HG02588 (cell line): ENCODE measurements around the gene APLF.
"Not testable (repeated sequence)": the region's sequence is repeated elsewhere in the genome, so short reads cannot be mapped to it uniquely, and the experiment has no call there.

Experiments used
- ATAC-seq: cut with Tn5 transposase; IDR thresholded peaks from one replicate; pipeline ENCODE4 v1.9.1; 2021; ENCODE audit warnings: mild to moderate bottlenecking, moderate library complexity; ENCODE audit not compliant: unreplicated experiment

Gene APLF

GRCh38 chr2:68521037-68521436 lies 53.7 kb downstream of the APLF start:
- ATAC-seq = no peak

- ATAC-seq = not testable (repeated sequence)
Observed at GRCh38 chr2:68526943-68527342, 59.6 kb downstream of the APLF start.

- ATAC-seq = not testable (repeated sequence)
Observed at GRCh38 chr2:68527343-68528081, 60.1 kb downstream of the APLF start.

- not testable (repeated sequence) for ATAC-seq
Observed at GRCh38 chr2:68529156-68529555, 61.8 kb downstream of the APLF start.

- ATAC-seq = not testable (repeated sequence)
Observed at GRCh38 chr2:68529651-68530050, 62.3 kb downstream of the APLF start.

GRCh38 chr2:68536000-68536399 lies 68.6 kb downstream of the APLF start:
- ATAC-seq = no peak

- no peak for ATAC-seq
Observed at GRCh38 chr2:68537011-68537410, 69.6 kb downstream of the APLF start.

GRCh38 chr2:68537809-68538208 lies 70.4 kb downstream of the APLF start:
- ATAC-seq = no peak

- no peak for ATAC-seq
Observed at GRCh38 chr2:68544811-68545210, 77.4 kb downstream of the APLF start.

GRCh38 chr2:68548396-68548795 lies 81.0 kb downstream of the APLF start:
- ATAC-seq = no peak

GRCh38 chr2:68553098-68553497 lies 85.7 kb downstream of the APLF start:
- no peak for ATAC-seq

GRCh38 chr2:68555425-68556206 lies 88.2 kb downstream of the APLF start:
- not testable (repeated sequence) for ATAC-seq

- no peak for ATAC-seq
Observed at GRCh38 chr2:68556381-68556780, 89.0 kb downstream of the APLF start.

- ATAC-seq = no peak
Observed at GRCh38 chr2:68558576-68558975, 91.2 kb downstream of the APLF start.

- ATAC-seq = no peak
Observed at GRCh38 chr2:68559692-68560091, 92.3 kb downstream of the APLF start.

GRCh38 chr2:68560545-68560944 lies 93.2 kb downstream of the APLF start:
- no peak for ATAC-seq

- ATAC-seq = no peak
Observed at GRCh38 chr2:68561372-68561771, 94.0 kb downstream of the APLF start.

GRCh38 chr2:68562934-68563333 lies 95.5 kb downstream of the APLF start:
- no peak for ATAC-seq

GRCh38 chr2:68564426-68564825 lies 97.0 kb downstream of the APLF start:
- no peak for ATAC-seq

- no peak for ATAC-seq
Observed at GRCh38 chr2:68565273-68565672, 97.9 kb downstream of the APLF start.

- ATAC-seq = no peak
Observed at GRCh38 chr2:68565858-68566257, 98.5 kb downstream of the APLF start.

- ATAC-seq = no peak
Observed at GRCh38 chr2:68566362-68566761, 99.0 kb downstream of the APLF start.
